Nucleus accumbens (tissue), 56 donors: ENCODE results near the gene ZNF586.
A peak's percentile ranks its signal among the peaks of the same experiment; 100 is the strongest.
"Not testable (repeated sequence)": the region's sequence is repeated elsewhere in the genome, so short reads cannot be mapped to it uniquely, and the experiment has no call there.

Experiments used
- DNase-seq, 56 donors: peaks; one replicate each; lab custom pipeline; 2025; lab: John Stamatoyannopoulos, UW

ZNF586 gene

DNA sequence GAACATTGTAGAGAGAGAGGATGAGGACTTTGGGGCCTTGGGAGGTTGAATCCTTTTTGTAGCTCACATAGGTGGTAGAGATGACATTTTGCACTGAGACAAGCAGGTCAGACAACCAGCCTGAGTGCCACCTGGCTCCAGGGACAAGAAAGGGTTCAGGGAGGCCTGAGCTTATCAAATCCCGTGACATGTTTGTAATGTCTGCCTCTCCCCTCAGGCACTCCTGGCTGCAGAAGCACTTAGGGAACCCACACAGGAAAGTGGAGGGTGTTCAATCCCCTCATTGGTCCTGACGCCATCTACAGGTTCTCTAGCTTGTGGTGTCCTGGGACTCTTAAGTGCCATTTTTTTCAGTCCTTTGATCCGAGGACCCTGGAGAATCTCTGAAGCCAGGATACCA, 51.6 kb downstream of the ZNF586 start:
- not testable (repeated sequence) for DNase-seq

- not testable (repeated sequence) for DNase-seq
Measured at GRCh38 chr19:57821501-57821900, 52.0 kb downstream of the ZNF586 start.

GRCh38 chr19:57823155-57823554, 53.7 kb downstream of the ZNF586 start:
- DNase-seq: not testable (repeated sequence)

DNA sequence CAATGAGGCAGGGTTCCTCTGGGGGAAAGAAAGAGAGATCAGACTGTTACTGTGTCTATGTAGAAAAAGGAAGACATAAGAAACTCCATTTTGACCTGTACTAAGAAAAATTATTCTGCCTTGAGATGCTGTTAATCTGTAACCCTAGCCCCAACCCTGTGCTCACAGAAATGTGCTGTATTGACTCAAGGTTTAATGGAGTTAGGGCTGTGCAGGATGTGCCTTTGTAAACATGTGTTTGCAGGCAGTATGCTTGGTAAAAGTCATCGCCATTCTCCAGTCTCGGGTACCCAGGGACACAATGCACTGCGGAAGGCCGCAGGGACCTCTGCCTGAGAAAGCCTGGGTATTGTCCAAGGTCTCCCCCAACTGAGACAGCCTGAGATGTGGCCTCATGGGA, 54.1 kb downstream of the ZNF586 start:
- DNase-seq: not testable (repeated sequence)

GRCh38 chr19:57825511-57825910, 56.0 kb downstream of the ZNF586 start:
- no peak for DNase-seq

GRCh38 chr19:57829316-57829715, 59.8 kb downstream of the ZNF586 start:
- DNase-seq: no peak

GRCh38 chr19:57830071-57830602, 60.7 kb downstream of the ZNF586 start, which contains the start of gene ZNF587B:
Gene ZNF587B (plus strand): TSS chr19:57830299. CDS start chr19:57830529, 230 bp downstream.
- DNase-seq: peak in 51 of 56 donors; percentile 6 to 88 (median 50)
